ENCODE measurements around the gene KCNQ1. TPM values are rescaled to one million over a fixed set of nuclear protein-coding genes. Genes with fewer than 3 reads are reported as not detected.

Gene KCNQ1
- polyA plus RNA-seq, 5 donors: 6.2 to 11.5 (median 8.5) TPM

- no peak for DNase-seq
Measured at GRCh38 chr11:2521733-2522630, 77.2 kb downstream of the KCNQ1 start.

GRCh38 chr11:2522631-2523255, 77.9 kb downstream of the KCNQ1 start:
- DNase-seq: no peak

- DNase-seq: no peak
Measured at GRCh38 chr11:2523821-2524391, 79.1 kb downstream of the KCNQ1 start.

- DNase-seq: no peak
Measured at GRCh38 chr11:2524446-2525165, 79.8 kb downstream of the KCNQ1 start.

- no peak for DNase-seq
Measured at GRCh38 chr11:2525166-2525861, 80.5 kb downstream of the KCNQ1 start.

GRCh38 chr11:2525941-2526807, 81.4 kb downstream of the KCNQ1 start:
- no peak for DNase-seq

- no peak for DNase-seq
Measured at GRCh38 chr11:2526808-2527381, 82.1 kb downstream of the KCNQ1 start.

GRCh38 chr11:2527621-2528291, 82.9 kb downstream of the KCNQ1 start:
- no peak for DNase-seq

GRCh38 chr11:2528301-2529050, 83.7 kb downstream of the KCNQ1 start:
- no peak for DNase-seq

GRCh38 chr11:2529173-2529572, 84.4 kb downstream of the KCNQ1 start:
- no peak for DNase-seq

- no peak for DNase-seq
Measured at GRCh38 chr11:2529636-2530035, 84.8 kb downstream of the KCNQ1 start.

- no peak for DNase-seq
Measured at GRCh38 chr11:2530131-2530854, 85.5 kb downstream of the KCNQ1 start.

- no peak for DNase-seq
Measured at GRCh38 chr11:2530855-2531200, 86.0 kb downstream of the KCNQ1 start.

GRCh38 chr11:2531277-2531986, 86.6 kb downstream of the KCNQ1 start:
- DNase-seq: peak; percentile 63 to 74

- no peak for DNase-seq
Measured at GRCh38 chr11:2531987-2532703, 87.3 kb downstream of the KCNQ1 start.

- peak; percentile 87 to 91 for DNase-seq
Measured at GRCh38 chr11:2532704-2533586, 88.1 kb downstream of the KCNQ1 start.

Data from right lung (tissue), 5 donors.